Muscle of leg (tissue), 11 donors: ENCODE measurements around the gene LRRK2. TPM values are rescaled to one million over a fixed set of nuclear protein-coding genes. Genes with fewer than 3 reads are reported as not detected.
A peak's percentile ranks its signal among the peaks of the same experiment; 100 is the strongest.

Experiments used
- DNase-seq: peaks from one replicate; pipeline ENCODE4 v3.0.0; 2013
- H3K27ac ChIP-seq: one replicate; pipeline ENCODE4 v1.5.1; 2013; ENCODE audit warnings: mild to moderate bottlenecking, low read length, control low read depth
- H3K27me3 ChIP-seq: one replicate; pipeline ENCODE4 v1.6.1; 2013; ENCODE audit warnings: low read length; ENCODE audit not compliant: control insufficient read depth, insufficient read depth
- H3K36me3 ChIP-seq: one replicate; pipeline ENCODE4 v1.6.1; 2013; ENCODE audit warnings: low read length; ENCODE audit not compliant: control insufficient read depth, insufficient read depth
- H3K4me1 ChIP-seq: one replicate; pipeline ENCODE4 v1.6.1; 2013; ENCODE audit warnings: low read length; ENCODE audit not compliant: control insufficient read depth, insufficient read depth
- H3K4me3 ChIP-seq: one replicate; pipeline ENCODE4 v1.5.1; 2013; ENCODE audit warnings: low read length, control low read depth
- H3K9me3 ChIP-seq: replicated peaks from 2 replicates; pipeline ENCODE4 v1.6.1; 2013; ENCODE audit warnings: low read depth, low read length; ENCODE audit not compliant: control insufficient read depth
- WGBS: methylation state at CpG from one replicate; pipeline ENCODE4 v1.1.5; 2013; ENCODE audit warnings: missing lambda C conversion rate; ENCODE audit not compliant: insufficient coverage; 5-methylcytosine and 5-hydroxymethylcytosine counted together
- polyA plus RNA-seq, 8 donors: library from polyadenylated mRNA; unstranded; fragments of 120-200 nt; gene quantifications; one replicate each; pipeline versions ENCODE4 v1.2.1 to v1.2.3, GENCODE V29; 2013; ENCODE audit warnings: inconsistent platforms in 1 of 8, low replicate concordance in 1 of 8; ENCODE audit not compliant: insufficient read length in 8 of 8, insufficient read depth in 1 of 8
- total RNA-seq: library from RNA; stranded (reverse); fragments of 120-200 nt; gene quantifications from one replicate; pipeline ENCODE4 v1.2.4, GENCODE V29; 2013

Gene LRRK2
- total and polyA plus RNA-seq, 9 donors: 2.7 to 5.9 (median 3.3) TPM

GRCh38 chr12:40192704-40193255 is 32.0 kb upstream of the LRRK2 start:
- no peak for DNase-seq
- Histone ChIP-seq H3K27ac (no peak overlapping the region), H3K4me3 (no peak overlapping the region), H3K9me3 (no peaks in the 10 kb centered on the region), H3K27me3 (no peaks in the 10 kb centered on the region), H3K36me3 (no peaks in the 10 kb centered on the region), H3K4me1 (no peaks in the 10 kb centered on the region)
- WGBS: 80% methylated on average over 1 of the region's 6 CpGs

GRCh38 chr12:40194846-40195245 is 30.0 kb upstream of the LRRK2 start:
- H3K4me3 ChIP-seq: no peak overlapping the region
- H3K4me1 ChIP-seq: no peaks in the 10 kb centered on the region
- H3K9me3 ChIP-seq: no peaks in the 10 kb centered on the region
- H3K27ac ChIP-seq: no peak overlapping the region
- H3K27me3 ChIP-seq: no peaks in the 10 kb centered on the region
- no CpG with 5 or more reads among the region's 3 CpGs for WGBS
- H3K36me3 ChIP-seq: no peaks in the 10 kb centered on the region
- no peak for DNase-seq

- Histone ChIP-seq H3K36me3 (no peaks in the 10 kb centered on the region), H3K27me3 (no peaks in the 10 kb centered on the region), H3K4me1 (no peaks in the 10 kb centered on the region), H3K27ac (no peak overlapping the region), H3K4me3 (no peak overlapping the region), H3K9me3 (no peaks in the 10 kb centered on the region)
- DNase-seq: no peak
- WGBS: no CpG with 5 or more reads among the region's 4 CpGs
Measured at GRCh38 chr12:40197590-40197989, 27.2 kb upstream of the LRRK2 start.

GRCh38 chr12:40198601-40199000 is 26.2 kb upstream of the LRRK2 start:
- Histone ChIP-seq H3K36me3 (no peaks in the 10 kb centered on the region), H3K4me3 (no peak overlapping the region), H3K9me3 (no peaks in the 10 kb centered on the region), H3K4me1 (no peaks in the 10 kb centered on the region), H3K27ac (no peak overlapping the region), H3K27me3 (no peaks in the 10 kb centered on the region)
- WGBS: 81% methylated on average over 2 of the region's 4 CpGs
- no peak for DNase-seq

GRCh38 chr12:40202095-40203059 is 22.4 kb upstream of the LRRK2 start:
- H3K4me1 ChIP-seq: no peaks in the 10 kb centered on the region
- WGBS: no CpG with 5 or more reads among the region's 1 CpG
- no peaks in the 10 kb centered on the region for H3K9me3 ChIP-seq
- no peak for DNase-seq
- no peak overlapping the region for H3K4me3 ChIP-seq
- no peak overlapping the region for H3K27ac ChIP-seq
- H3K36me3 ChIP-seq: no peaks in the 10 kb centered on the region
- H3K27me3 ChIP-seq: no peaks in the 10 kb centered on the region

GRCh38 chr12:40203060-40203430 is 21.8 kb upstream of the LRRK2 start:
- WGBS: no CpG with 5 or more reads among the region's 5 CpGs
- Histone ChIP-seq H3K27me3 (no peaks in the 10 kb centered on the region), H3K36me3 (no peaks in the 10 kb centered on the region), H3K27ac (no peak overlapping the region), H3K4me1 (no peaks in the 10 kb centered on the region), H3K4me3 (no peak overlapping the region), H3K9me3 (no peaks in the 10 kb centered on the region)
- no peak for DNase-seq

GRCh38 chr12:40204337-40204736 is 20.5 kb upstream of the LRRK2 start:
- H3K36me3 ChIP-seq: no peaks in the 10 kb centered on the region
- WGBS: 100% methylated on average over 1 of the region's 3 CpGs
- H3K9me3 ChIP-seq: no peaks in the 10 kb centered on the region
- no peaks in the 10 kb centered on the region for H3K27me3 ChIP-seq
- DNase-seq: no peak
- no peaks in the 10 kb centered on the region for H3K4me1 ChIP-seq
- no peak overlapping the region for H3K4me3 ChIP-seq
- H3K27ac ChIP-seq: no peak overlapping the region

- H3K27ac ChIP-seq: no peak overlapping the region
- no peaks in the 10 kb centered on the region for H3K36me3 ChIP-seq
- no CpG with 5 or more reads among the region's 2 CpGs for WGBS
- H3K9me3 ChIP-seq: no peaks in the 10 kb centered on the region
- H3K4me1 ChIP-seq: no peaks in the 10 kb centered on the region
- no peak overlapping the region for H3K4me3 ChIP-seq
- DNase-seq: no peak
- H3K27me3 ChIP-seq: no peaks in the 10 kb centered on the region
Measured at GRCh38 chr12:40207551-40207950, 17.2 kb upstream of the LRRK2 start.

- H3K27me3 ChIP-seq: no peaks in the 10 kb centered on the region
- H3K9me3 ChIP-seq: no peaks in the 10 kb centered on the region
- no peak overlapping the region for H3K27ac ChIP-seq
- 0% methylated on average over 1 of the region's 4 CpGs for WGBS
- DNase-seq: peak; percentile 58
- H3K36me3 ChIP-seq: no peaks in the 10 kb centered on the region
- H3K4me3 ChIP-seq: no peak overlapping the region
- H3K4me1 ChIP-seq: no peaks in the 10 kb centered on the region
Measured at GRCh38 chr12:40208707-40209446, 15.9 kb upstream of the LRRK2 start.

- Histone ChIP-seq H3K9me3 (no peaks in the 10 kb centered on the region), H3K4me3 (no peak overlapping the region), H3K27me3 (no peaks in the 10 kb centered on the region), H3K27ac (no peak overlapping the region), H3K4me1 (no peaks in the 10 kb centered on the region), H3K36me3 (no peaks in the 10 kb centered on the region)
- DNase-seq: no peak
- 24% methylated on average over 2 of the region's 4 CpGs for WGBS
Measured at GRCh38 chr12:40209886-40210285, 14.9 kb upstream of the LRRK2 start.
